GM21619 (cell line): ENCODE results near the gene CFAP299.

Experiments
- ATAC-seq: cut with Tn5 transposase; IDR thresholded peaks from one replicate; pipeline ENCODE4 v1.9.1; 2021; ENCODE audit not compliant: unreplicated experiment

The CFAP299 gene

GRCh38 chr4:80495865-80496264 is 160.3 kb downstream of the CFAP299 start:
- no peak for ATAC-seq

GRCh38 chr4:80498725-80499124 is 163.2 kb downstream of the CFAP299 start:
- ATAC-seq: no peak

GRCh38 chr4:80500613-80501012 is 165.1 kb downstream of the CFAP299 start:
- no peak for ATAC-seq

GRCh38 chr4:80507077-80507476 is 171.5 kb downstream of the CFAP299 start:
- no peak for ATAC-seq

GRCh38 chr4:80507507-80507906 is 172.0 kb downstream of the CFAP299 start:
- peak; percentile 81 for ATAC-seq

- no peak for ATAC-seq
Observed at GRCh38 chr4:80515496-80515895, 180.0 kb downstream of the CFAP299 start.

- ATAC-seq: no peak
Observed at GRCh38 chr4:80521438-80521837, 185.9 kb downstream of the CFAP299 start.

- ATAC-seq: no peak
Observed at GRCh38 chr4:80526697-80527096, 191.2 kb downstream of the CFAP299 start.

- no peak for ATAC-seq
Observed at GRCh38 chr4:80529026-80529425, 193.5 kb downstream of the CFAP299 start.

GRCh38 chr4:80532674-80533333 is 197.3 kb downstream of the CFAP299 start:
- ATAC-seq: no peak

GRCh38 chr4:80535551-80535950 is 200.0 kb downstream of the CFAP299 start:
- no peak for ATAC-seq

- ATAC-seq: no peak
Observed at GRCh38 chr4:80538276-80538926, 202.9 kb downstream of the CFAP299 start.

GRCh38 chr4:80539190-80539589 is 203.7 kb downstream of the CFAP299 start:
- ATAC-seq: no peak

GRCh38 chr4:80540349-80540748 is 204.8 kb downstream of the CFAP299 start:
- ATAC-seq: no peak

GRCh38 chr4:80540785-80541469 is 205.4 kb downstream of the CFAP299 start:
- ATAC-seq: peak; percentile 95

- no peak for ATAC-seq
Observed at GRCh38 chr4:80542747-80543146, 207.2 kb downstream of the CFAP299 start.

- no peak for ATAC-seq
Observed at GRCh38 chr4:80560337-80560736, 224.8 kb downstream of the CFAP299 start.

GRCh38 chr4:80566203-80566872 is 230.8 kb downstream of the CFAP299 start:
- ATAC-seq: no peak

GRCh38 chr4:80568891-80569290 is 233.4 kb downstream of the CFAP299 start:
- ATAC-seq: no peak

- ATAC-seq: no peak
Observed at GRCh38 chr4:80576796-80577195, 241.3 kb downstream of the CFAP299 start.

GRCh38 chr4:80578001-80578400 is 242.5 kb downstream of the CFAP299 start:
- ATAC-seq: no peak

GRCh38 chr4:80585542-80585941 is 250.0 kb downstream of the CFAP299 start:
- ATAC-seq: no peak
